ENCODE data around the gene ZSCAN23.
"Not testable (repeated sequence)": the region's sequence is repeated elsewhere in the genome, so short reads cannot be mapped to it uniquely, and the experiment has no call there.

ZSCAN23 gene

DNA sequence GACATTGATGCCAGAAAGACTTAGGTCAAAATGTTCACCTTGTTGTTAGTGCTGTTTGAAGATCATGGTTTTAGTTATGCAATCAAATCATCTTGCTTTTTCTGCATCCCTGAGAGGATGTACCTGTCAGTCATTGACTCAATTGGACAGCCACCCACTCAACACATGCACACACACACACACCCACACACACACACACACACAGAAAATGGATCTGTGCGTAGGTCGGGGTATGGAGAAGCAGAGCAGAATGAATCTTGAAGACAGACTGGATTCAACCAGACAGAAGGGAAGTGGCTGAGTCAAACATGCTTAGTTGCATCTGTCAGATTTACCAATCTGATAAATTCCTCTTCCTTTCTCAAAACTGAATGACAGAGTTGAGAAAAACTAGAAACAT lies 19.1 kb upstream of the ZSCAN23 start:
- H3K27ac ChIP-seq, result no peak overlapping the region
- TF ChIP-seq, protein P1, sequence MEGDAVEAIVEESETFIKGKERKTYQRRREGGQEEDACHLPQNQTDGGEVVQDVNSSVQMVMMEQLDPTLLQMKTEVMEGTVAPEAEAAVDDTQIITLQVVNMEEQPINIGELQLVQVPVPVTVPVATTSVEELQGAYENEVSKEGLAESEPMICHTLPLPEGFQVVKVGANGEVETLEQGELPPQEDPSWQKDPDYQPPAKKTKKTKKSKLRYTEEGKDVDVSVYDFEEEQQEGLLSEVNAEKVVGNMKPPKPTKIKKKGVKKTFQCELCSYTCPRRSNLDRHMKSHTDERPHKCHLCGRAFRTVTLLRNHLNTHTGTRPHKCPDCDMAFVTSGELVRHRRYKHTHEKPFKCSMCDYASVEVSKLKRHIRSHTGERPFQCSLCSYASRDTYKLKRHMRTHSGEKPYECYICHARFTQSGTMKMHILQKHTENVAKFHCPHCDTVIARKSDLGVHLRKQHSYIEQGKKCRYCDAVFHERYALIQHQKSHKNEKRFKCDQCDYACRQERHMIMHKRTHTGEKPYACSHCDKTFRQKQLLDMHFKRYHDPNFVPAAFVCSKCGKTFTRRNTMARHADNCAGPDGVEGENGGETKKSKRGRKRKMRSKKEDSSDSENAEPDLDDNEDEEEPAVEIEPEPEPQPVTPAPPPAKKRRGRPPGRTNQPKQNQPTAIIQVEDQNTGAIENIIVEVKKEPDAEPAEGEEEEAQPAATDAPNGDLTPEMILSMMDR (conservative IDR thresholded peaks at IDR 0.05), result no peak

DNA sequence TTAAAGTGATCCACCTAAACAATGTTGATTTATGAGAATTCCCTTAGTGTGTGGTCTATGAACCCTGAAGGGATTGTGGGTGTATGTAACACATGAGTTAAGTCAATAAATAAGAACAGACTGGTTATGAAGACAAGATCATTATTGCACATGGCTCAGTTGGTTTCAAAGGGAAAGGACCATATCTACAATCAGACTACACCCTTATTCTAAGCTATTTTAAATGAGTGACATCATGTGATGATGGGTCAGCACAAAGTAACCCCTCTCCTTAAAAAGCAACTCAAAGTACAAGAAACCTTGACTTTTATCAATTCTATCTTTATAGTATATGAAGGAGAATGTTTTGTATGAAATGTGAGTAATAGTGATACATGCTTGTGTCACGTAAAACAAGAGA lies 15.3 kb upstream of the ZSCAN23 start:
- TF ChIP-seq, protein P1 (conservative IDR thresholded peaks at IDR 0.05), result no peak
- H3K27ac ChIP-seq, result peak overlapping the region; percentile 88

DNA sequence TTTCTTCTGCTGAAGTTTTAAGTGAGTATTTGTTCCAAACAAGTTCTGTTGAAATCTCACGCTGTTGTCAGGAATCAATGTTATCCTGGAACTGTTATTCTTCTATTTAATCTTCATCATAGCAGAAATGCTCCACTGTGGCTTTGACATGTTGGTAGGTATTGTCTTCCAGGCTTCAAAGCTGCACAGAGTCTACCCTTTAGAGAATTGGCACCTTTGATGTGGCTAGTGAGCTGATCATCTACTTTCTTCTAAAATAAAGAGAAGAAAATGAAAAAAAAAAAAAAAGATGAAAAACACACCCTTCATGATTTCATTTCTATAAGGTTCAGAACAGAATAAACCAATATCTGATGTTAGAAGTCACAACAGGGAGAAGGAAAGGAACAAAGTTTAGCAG lies 5.8 kb upstream of the ZSCAN23 start:
- TF ChIP-seq, protein P1 (conservative IDR thresholded peaks at IDR 0.05), result no peak

DNA sequence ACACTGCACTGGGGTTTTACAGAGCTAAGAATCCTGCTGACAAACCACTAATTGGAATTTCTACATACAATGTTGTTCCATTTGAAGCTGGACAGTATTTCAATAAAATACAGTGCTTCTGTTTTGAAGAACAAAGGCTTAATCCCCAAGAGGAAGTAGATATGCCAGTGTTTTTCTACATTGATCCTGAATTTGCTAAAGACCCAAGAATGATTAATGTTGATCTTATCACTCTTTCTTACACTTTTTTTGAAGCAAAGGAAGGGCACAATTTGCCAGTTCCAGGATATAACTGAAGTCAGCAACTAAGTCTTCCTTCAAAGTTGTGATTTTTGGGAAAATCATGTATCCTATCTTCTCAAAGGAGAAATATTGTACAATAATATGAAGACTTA lies 4.2 kb upstream of the ZSCAN23 start:
- H3K27ac ChIP-seq, result not testable (repeated sequence)

More for the DNA sequence above, 5.8 kb upstream of the ZSCAN23 start:
- H3K27ac ChIP-seq, result no peak overlapping the region

DNA sequence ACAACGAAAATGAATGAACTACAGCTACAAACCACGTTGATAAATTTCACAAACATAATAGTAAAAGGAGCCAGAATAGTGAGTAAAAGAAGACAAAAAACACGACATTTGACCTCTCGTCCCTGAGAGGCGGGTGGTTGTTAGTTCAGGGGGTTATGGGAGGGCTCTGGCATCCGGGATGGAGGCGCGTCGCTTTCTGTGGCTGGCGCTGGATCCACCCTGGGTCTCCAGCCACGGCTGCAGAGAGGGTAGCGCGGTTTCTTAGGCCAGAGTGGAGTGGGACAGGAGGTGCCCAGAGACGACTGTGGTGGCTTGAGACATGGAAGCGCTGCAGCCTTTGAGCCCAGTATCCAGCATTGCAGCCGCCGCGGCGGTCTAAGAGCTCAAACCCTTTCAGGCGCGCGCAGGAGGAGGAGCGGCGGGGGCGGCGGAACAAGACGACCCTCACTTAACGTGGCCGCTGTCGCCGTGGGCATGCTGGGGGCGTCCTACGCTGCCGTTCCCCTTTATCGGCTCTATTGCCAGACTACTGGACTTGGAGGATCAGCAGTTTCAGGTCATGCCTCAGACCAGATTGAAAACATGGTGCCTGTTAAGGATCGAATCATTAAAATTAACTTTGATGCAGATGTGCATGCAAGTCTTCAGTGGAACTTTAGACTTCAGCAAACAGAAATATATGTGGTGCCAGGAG lies 3.7 kb upstream of the ZSCAN23 start:
- no peak overlapping the region for H3K27ac ChIP-seq
- TF ChIP-seq, protein P1 (conservative IDR thresholded peaks at IDR 0.05), result no peak

DNA sequence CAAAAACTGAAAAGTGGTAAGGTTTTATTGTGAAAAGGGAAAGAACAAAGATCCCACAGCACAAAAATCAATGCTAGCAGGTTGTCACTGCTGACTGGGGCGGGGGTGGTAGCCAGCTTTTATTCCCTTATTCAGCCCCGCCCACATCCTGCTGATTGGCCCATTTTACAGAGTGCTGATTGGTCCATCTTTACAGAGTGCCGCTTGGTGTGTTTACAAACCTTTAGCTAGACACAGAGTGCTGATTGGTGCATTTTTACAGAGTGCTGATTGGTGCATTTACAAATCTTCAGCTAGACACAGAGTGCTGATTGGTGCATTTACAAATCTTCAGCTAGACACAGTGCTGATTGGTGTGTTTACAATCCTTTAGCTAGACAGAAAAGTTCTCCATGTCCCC lies 1.5 kb upstream of the ZSCAN23 start:
- not testable (repeated sequence) for H3K27ac ChIP-seq

DNA sequence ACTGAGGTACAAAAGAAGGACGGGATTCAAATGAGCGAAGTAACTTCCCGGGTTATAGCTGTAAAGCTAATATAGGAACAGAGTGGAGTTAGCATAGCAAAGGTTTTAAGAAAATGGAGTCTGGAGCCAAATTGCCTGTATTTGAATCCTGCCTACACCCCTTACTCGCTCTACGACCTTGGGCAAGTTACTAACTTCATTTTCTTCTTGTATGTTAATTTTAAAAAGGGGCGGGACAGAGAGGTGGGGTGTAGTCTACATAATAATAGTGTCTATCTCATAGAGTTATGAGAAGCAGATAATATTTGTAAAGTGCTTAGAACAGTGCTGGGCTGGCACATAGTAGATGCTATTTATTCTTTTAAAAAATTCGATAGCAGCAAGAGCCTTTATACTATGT lies 705 bp downstream of the ZSCAN23 start:
- H3K27ac ChIP-seq, result peak overlapping the region; percentile 83
- TF ChIP-seq, protein P1 (conservative IDR thresholded peaks at IDR 0.05), result no peak

DNA sequence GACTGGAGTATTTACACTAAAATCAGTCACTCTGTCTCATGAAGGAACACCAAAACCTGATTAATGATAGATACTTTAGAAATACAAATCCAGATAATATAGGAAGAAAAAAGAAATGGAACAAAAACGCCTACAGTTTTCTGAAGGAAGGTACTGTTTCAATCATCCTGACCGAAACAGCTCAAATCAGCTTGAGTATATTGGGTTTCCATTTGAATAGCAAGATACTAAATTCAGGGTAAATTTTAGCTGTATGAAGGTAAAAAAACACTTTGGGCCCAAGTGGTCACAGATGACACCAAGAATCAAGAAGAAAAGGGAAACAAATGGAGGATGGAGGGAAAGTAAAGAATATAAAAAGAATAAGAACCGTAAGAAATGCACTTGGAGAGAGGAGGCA lies 6.9 kb downstream of the ZSCAN23 start:
- TF ChIP-seq, protein P1 (conservative IDR thresholded peaks at IDR 0.05), result no peak
- no peak overlapping the region for H3K27ac ChIP-seq

DNA sequence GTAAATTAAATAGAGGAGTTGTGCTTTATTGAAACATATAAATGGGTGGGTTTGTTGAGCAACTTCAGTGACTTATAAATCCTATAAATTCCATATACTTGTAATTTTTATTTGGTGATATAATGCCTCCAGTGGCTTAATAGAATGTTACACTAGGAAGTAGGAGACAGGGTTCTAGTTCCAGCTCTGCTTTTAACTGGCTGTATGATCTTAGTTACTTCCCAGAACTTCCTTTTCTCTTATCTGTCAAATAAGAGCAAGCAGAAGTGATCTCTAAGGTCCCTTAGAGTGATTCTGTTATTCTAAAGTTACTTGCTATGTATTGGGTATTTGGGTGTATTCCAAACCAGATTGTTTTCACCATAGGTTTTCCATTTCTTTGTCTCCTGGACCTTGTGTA lies 10.2 kb downstream of the ZSCAN23 start:
- TF ChIP-seq, protein P1 (conservative IDR thresholded peaks at IDR 0.05), result no peak; the same call in 1 of the 2 replicates

More for the DNA sequence above, 10.2 kb downstream of the ZSCAN23 start:
- no peak overlapping the region for H3K27ac ChIP-seq
